ENCODE data around the gene GNG7. TPM values are rescaled to one million over a fixed set of nuclear protein-coding genes. Genes with fewer than 3 reads are reported as not detected.
"Not testable (repeated sequence)": the region's sequence is repeated elsewhere in the genome, so short reads cannot be mapped to it uniquely, and the experiment has no call there.

The GNG7 gene
- total RNA-seq, 1 donor = 5.1 TPM

- DNase-seq (ENCODE audit: low read depth in 2 of 3, low spot score in 2 of 3) = not testable (repeated sequence)
These were observed 11.6 kb upstream of the GNG7 start for GRCh38 chr19:2714102-2714501.

- DNase-seq (ENCODE audit: low read depth in 2 of 3, low spot score in 2 of 3) = not testable (repeated sequence)
These were observed 10.7 kb upstream of the GNG7 start for GRCh38 chr19:2713170-2713569.

DNA sequence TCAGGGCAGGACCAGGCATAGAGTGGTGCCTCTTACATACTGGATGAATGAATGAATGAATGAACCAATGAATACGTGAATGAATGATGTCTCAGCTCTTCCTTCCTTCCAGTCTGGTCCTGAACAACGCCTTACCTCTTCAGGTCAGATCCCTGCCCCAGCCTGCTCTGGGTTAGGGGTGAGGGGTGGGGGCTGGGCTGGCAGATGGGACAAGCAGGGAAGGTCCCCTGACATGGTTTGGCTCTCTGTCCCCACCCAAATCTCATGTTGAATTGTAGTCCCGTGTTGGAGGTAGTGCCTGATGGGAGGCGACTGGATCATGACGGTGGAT lies 9.3 kb upstream of the GNG7 start:
- no peak for DNase-seq (ENCODE audit: low read depth in 2 of 3, low spot score in 2 of 3)

GRCh38 chr19:2711172-2711874 lies 8.8 kb upstream of the GNG7 start:
- DNase-seq (ENCODE audit: low read depth in 2 of 3, low spot score in 2 of 3) = no peak

DNA sequence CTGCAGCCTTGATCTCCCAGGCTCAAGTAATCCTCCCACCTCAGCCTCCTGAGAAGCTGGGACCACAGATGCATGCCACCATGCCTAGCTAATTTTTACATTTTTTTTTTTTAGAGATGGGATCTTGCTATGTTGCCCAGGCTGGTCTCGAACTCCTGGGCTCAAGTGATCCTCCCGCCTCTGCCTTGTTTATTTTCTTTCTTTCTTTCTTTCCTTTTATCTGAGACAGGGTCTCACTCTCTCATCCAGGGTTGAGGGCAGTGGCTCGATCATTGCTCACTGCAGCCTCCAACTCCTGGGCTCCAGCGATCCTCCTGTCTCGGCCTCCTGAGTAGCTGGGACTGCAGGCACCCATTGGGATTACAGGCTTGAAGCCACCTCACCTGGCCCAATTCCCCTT lies 3.8 kb upstream of the GNG7 start:
- no peak for DNase-seq (ENCODE audit: low read depth in 2 of 3, low spot score in 2 of 3)

GRCh38 chr19:2703691-2704216 lies 1.3 kb upstream of the GNG7 start:
- DNase-seq (ENCODE audit: low read depth in 2 of 3, low spot score in 2 of 3) = no peak

DNA sequence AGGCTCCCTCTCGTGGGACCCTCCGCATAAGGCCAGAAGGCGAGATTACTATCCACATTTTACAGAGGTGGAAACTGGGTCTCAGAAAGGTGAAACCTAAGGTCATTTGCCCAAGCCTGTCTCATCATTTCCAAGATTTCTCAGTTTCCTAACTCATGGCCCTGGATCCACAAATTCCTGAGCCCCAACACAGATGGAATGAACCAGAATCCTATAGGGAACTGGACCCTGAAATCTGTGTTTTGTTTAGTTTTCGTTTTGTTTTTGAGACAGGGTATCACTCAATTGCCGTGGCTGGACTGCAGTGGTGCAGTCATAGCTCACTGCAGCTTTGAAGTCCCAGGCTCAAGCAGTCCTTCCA lies 563 bp upstream of the GNG7 start:
- DNase-seq (ENCODE audit: low read depth in 2 of 3, low spot score in 2 of 3) = no peak

- no peak for DNase-seq (ENCODE audit: low read depth in 2 of 3, low spot score in 2 of 3)
These were observed 929 bp downstream of the GNG7 start for GRCh38 chr19:2701361-2702169.

GRCh38 chr19:2700660-2701360 lies 1.7 kb downstream of the GNG7 start:
- DNase-seq (ENCODE audit: low read depth in 2 of 3, low spot score in 2 of 3) = no peak

DNA sequence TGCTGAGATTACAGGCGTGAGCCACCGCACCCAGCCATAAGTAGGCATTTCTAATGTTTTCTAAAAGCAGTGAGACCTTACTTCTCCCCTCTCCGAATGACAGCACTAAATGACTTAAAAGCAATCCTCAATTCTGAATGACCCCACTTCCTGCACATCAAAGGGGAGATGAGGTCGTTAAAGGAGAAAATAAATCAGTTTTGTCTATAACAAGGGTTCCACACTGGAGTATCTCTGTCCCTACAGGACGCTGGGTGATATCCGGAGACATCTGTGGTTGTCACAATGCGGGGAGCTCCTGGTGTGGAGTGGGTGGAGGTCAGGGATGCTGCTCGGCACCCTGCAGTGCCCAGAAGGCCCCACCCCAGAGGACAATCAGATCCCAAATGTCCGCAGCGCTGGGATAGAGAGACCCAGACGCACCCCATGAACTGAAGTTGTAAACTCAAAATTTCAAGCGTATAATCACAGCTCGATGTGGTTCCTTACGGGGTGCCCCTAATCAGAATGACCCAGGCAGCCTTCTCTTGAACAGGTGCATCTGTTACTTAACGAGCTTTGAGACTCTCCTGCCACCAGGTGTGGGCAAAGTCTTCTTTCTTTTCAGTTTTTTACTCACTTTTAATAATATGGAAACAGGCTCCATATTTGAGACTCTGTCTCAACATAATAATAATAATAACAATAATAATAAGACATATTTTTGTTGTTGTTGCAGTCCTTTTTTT lies 2.9 kb downstream of the GNG7 start:
- no peak for DNase-seq (ENCODE audit: low read depth in 2 of 3, low spot score in 2 of 3)

GRCh38 chr19:2694196-2694595 lies 8.3 kb downstream of the GNG7 start:
- no peak for DNase-seq (ENCODE audit: low read depth in 2 of 3, low spot score in 2 of 3)

- no peak for DNase-seq (ENCODE audit: low read depth in 2 of 3, low spot score in 2 of 3)
These were observed 8.9 kb downstream of the GNG7 start for GRCh38 chr19:2693492-2694160.

- no peak for DNase-seq (ENCODE audit: low read depth in 2 of 3, low spot score in 2 of 3)
These were observed 10.5 kb downstream of the GNG7 start for GRCh38 chr19:2691951-2692350.

DNA sequence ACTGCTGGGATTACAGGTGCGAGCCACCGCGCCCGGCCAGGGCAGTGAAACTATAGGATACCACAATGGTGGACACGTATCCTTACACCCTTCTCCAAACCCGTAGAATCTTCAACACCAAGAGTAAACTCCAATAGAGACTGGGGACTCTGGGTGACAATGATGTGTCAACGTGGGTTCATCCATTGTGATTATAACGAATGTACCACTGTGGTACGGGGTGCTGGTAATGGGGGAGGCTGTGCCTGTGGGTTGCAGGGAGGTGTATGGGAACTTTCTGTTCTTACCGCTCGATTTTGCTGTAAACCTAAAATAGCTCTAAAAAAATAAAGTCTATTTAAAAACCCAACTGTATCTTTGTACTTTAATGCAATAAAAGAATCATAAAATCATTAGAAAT lies 11.6 kb downstream of the GNG7 start:
- DNase-seq (ENCODE audit: low read depth in 2 of 3, low spot score in 2 of 3) = no peak

- DNase-seq (ENCODE audit: low read depth in 2 of 3, low spot score in 2 of 3) = no peak
These were observed 16.1 kb downstream of the GNG7 start for GRCh38 chr19:2686360-2686759.

- no peak for DNase-seq (ENCODE audit: low read depth in 2 of 3, low spot score in 2 of 3)
These were observed 17.2 kb downstream of the GNG7 start for GRCh38 chr19:2685204-2685704.

DNA sequence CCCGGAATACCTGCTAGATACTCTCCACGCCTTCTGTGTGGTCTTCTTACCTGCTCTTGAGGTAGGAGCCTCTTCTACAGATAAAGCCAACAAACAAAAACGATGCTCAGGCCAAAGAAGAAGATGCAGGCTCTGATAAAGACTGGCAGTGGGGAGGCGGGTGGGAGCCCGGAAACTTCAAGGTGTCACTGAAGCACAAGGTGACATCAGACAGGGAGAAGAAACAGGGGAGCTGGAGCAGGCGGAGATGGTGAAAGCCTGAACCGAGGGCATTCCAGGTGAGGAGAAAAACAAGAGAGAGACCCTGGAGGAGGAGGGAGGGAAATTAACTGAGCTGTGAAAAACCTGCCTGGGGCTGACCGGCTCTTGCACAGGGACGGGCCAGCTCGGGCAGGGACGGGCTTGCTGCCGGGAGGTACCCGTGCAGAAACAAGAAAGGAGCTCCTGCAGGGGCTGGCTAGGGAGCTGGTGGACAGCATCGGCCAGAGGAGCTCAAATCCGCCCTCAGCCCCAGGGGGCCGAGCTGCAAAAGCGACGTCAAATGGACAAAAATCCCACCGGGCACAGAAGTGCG lies 19.0 kb downstream of the GNG7 start:
- DNase-seq (ENCODE audit: low read depth in 2 of 3, low spot score in 2 of 3) = no peak

GRCh38 chr19:2680808-2681207 lies 21.7 kb downstream of the GNG7 start:
- no peak for DNase-seq (ENCODE audit: low read depth in 2 of 3, low spot score in 2 of 3)

- no peak for DNase-seq (ENCODE audit: low read depth in 2 of 3, low spot score in 2 of 3)
These were observed 23.1 kb downstream of the GNG7 start for GRCh38 chr19:2679439-2679838.

GRCh38 chr19:2678948-2679347 lies 23.5 kb downstream of the GNG7 start:
- DNase-seq (ENCODE audit: low read depth in 2 of 3, low spot score in 2 of 3) = not testable (repeated sequence)
